Left lung (tissue), 10 donors: Measurements from ENCODE around the gene KIAA0513. TPM values are rescaled to one million over a fixed set of nuclear protein-coding genes. Genes with fewer than 3 reads are reported as not detected.
A peak's percentile ranks its signal among the peaks of the same experiment; 100 is the strongest.

Experiments used
- ATAC-seq: fragments of 200-7000 bp; cut with Tn5 transposase; one replicate; pipeline ENCODE4 v1.9.1; 2020; ENCODE audit warnings: moderate library complexity
- DNase-seq, 4 donors: peaks; one replicate each; pipeline ENCODE4 v3.0.0-alpha.2; 2013 to 2020
- H3K27ac ChIP-seq, 2 donors: fragments of 200-600 bp; sonication (generic) in 1 of 2; one replicate each; pipeline versions ENCODE4 v1.5.0 to v1.8.0; 2020 to 2021
- H3K27me3 ChIP-seq, 2 donors: fragments of 200-600 bp; sonication (generic) in 1 of 2; one replicate each; pipeline versions ENCODE4 v1.5.0 to v1.8.0; 2020 to 2021
- H3K36me3 ChIP-seq, 2 donors: fragments of 200-600 bp; sonication (generic) in 1 of 2; one replicate each; pipeline versions ENCODE4 v1.5.0 to v1.8.0; 2020 to 2021
- H3K4me1 ChIP-seq, 2 donors: fragments of 200-600 bp; one replicate each; pipeline ENCODE4 v1.8.0; 2021
- H3K4me3 ChIP-seq, 2 donors: fragments of 200-600 bp; sonication (generic) in 1 of 2; one replicate each; pipeline versions ENCODE4 v1.5.0 to v1.8.0; 2020 to 2021; ENCODE audit warnings: mild to moderate bottlenecking in 1 of 2
- H3K9me3 ChIP-seq, 2 donors: fragments of 200-600 bp; sonication (generic) in 1 of 2; one replicate each; pipeline versions ENCODE4 v1.5.0 to v1.8.0; 2020 to 2021
- CTCF ChIP-seq, 2 donors: fragments of 200-600 bp; sonication (generic) in 1 of 2; IDR thresholded peaks; one replicate each; pipeline versions ENCODE4 v1.5.0 to v1.8.0; 2021; ENCODE audit warnings: antibody characterized with exemption in 2 of 2
- intact Hi-C, 2 donors: fragments of 100-400 bp; cut with DNase I; formaldehyde crosslinking; loops; one replicate each; pipeline versions ENCODE4 v1.11.2 to v1.14.2; 2022
- polyA plus RNA-seq, 6 donors: library from polyadenylated mRNA; unstranded; fragments of 120-200 nt; gene quantifications; one replicate each; pipeline ENCODE4 v1.2.1, GENCODE V29; 2013; ENCODE audit not compliant: insufficient read length in 6 of 6
- total RNA-seq, 2 donors: library from RNA; stranded (reverse); fragmentation: NEBNext Ultra II Directional; extraction: Animal tissue kit (Norgen Biotek cat#: 25700); gene quantifications; one replicate each; pipeline ENCODE4 v1.2.1, GENCODE V29; 2021
- donor health status: DM: no; HTN: yes; CAD: no.
- donor health status: DM: no; HTN: no; CAD: no.

Gene KIAA0513
- total and polyA plus RNA-seq, 8 donors = 4.4 to 31.7 (median 7.6) TPM

DNA sequence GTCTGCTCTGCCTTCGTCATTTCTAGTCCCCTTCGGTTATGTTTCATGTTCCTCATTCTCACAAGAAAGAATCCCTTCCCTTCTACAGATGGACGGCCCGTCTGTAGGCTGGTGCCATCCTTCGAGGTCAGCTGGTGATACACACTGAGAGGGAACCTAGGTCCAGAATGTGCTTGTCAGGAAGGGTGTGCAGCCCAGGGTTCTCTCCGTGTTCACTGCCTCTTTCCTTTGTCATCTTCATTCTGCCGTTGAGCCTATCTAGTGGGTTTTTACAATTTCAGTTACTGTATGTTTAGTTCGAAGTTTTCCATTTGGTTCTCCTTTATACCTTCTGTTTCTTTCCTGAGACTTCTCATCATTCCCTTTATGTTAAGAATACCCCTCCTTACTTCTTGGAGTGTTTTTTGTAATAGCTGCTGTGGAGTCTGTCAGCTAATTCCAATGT lies 18.9 kb downstream of the KIAA0513 start:
- intact Hi-C loops = no loop called here
- H3K27ac ChIP-seq = peak overlapping the region; percentile 15 to 64
- DNase-seq (peak in 1 of 4 donors; percentile 37), ATAC-seq (no peak)
- no peaks in the 10 kb centered on the region for H3K27me3 ChIP-seq
- no peak overlapping the region for H3K4me3 ChIP-seq
- H3K9me3 ChIP-seq = no peaks in the 10 kb centered on the region
- TF ChIP-seq CTCF (IDR thresholded peaks at IDR 0.05) = no peak
- H3K36me3 ChIP-seq = peaks cover 0 to 13% of the 10 kb centered on the region in 2 donors
- H3K4me1 ChIP-seq = peaks cover 3 to 44% of the 10 kb centered on the region in 2 donors

DNA sequence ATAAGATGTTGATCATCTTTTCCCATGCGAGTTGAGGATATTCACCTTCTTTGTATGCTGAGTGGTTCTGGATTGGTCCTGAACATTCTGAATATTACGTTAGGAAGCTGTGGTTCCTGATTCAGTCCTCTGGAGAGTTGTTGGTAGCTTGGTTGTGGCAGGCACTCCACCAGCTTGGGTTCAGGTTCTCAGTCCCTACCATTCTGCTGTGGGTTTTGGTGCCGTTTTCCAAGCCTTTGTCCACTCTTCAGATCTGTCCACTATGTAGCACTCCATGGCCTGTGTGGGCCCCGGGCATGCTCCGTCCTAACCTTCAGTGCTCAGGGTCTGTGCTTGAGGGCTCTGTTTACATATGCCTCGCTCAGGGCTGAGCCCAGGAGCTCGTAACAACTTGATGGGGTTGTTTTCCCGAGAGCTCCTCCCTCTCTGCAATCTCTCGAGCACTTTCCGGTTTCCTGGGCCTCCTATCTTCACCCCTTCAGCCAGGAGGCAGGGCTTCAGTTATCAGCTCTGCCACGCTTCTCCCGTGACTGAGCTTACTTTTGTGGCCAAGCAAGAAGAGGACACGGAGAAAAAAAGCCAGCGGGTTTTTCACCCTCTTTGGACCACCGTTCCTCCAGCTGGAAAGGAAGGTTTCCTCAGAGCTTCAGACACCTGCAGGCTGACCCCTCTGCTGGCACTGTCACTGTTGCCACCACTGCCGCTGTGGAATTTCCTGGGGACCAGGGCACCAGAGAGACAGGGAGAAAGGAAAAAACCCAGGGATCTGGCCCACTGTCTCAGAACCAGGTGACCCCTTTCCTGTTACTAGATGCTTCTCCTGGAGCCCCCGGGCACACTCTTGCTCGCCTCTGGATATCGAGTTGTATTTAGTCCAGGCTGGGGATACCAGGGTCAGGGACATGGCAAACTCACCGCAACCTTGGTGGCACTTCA lies 19.6 kb downstream of the KIAA0513 start:
- H3K27me3 ChIP-seq = no peaks in the 10 kb centered on the region
- TF ChIP-seq CTCF (IDR thresholded peaks at IDR 0.05) = no peak
- intact Hi-C loops = no loop called here
- H3K36me3 ChIP-seq = peaks cover 0 to 13% of the 10 kb centered on the region in 2 donors
- peak in 2 of 4 donors; percentile 58 to 59 for DNase-seq
- H3K4me1 ChIP-seq = peaks cover 3 to 41% of the 10 kb centered on the region in 2 donors
- no peaks in the 10 kb centered on the region for H3K9me3 ChIP-seq
- ATAC-seq = peak; percentile 92
- no peak overlapping the region for H3K4me3 ChIP-seq
- peak overlapping the region; percentile 17 to 64 for H3K27ac ChIP-seq

GRCh38 chr16:85047867-85048455 lies 20.4 kb downstream of the KIAA0513 start:
- H3K4me3 ChIP-seq = no peak overlapping the region
- intact Hi-C loops = no loop called here
- H3K27me3 ChIP-seq = no peaks in the 10 kb centered on the region
- TF ChIP-seq CTCF (IDR thresholded peaks at IDR 0.05) = no peak
- H3K27ac ChIP-seq = peak overlapping the region; percentile 17 to 64
- peaks cover 3 to 41% of the 10 kb centered on the region in 2 donors for H3K4me1 ChIP-seq
- H3K9me3 ChIP-seq = no peaks in the 10 kb centered on the region
- no peak for DNase-seq
- peak; percentile 13 for ATAC-seq
- H3K36me3 ChIP-seq = peaks cover 0 to 13% of the 10 kb centered on the region in 2 donors

- Histone ChIP-seq H3K9me3 (no peaks in the 10 kb centered on the region), H3K27ac (no peak overlapping the region), H3K4me1 (peaks cover 3 to 42% of the 10 kb centered on the region in 2 donors), H3K4me3 (no peak overlapping the region), H3K27me3 (no peaks in the 10 kb centered on the region), H3K36me3 (peaks cover 0 to 7% of the 10 kb centered on the region in 2 donors)
- no peak for ATAC-seq
- no peak for DNase-seq
- intact Hi-C loops = no loop called here
- TF ChIP-seq CTCF (IDR thresholded peaks at IDR 0.05) = no peak
Observed at GRCh38 chr16:85048921-85049562, 21.4 kb downstream of the KIAA0513 start.
